ENCODE measurements around the gene SLC24A3. TPM values are rescaled to one million over a fixed set of nuclear protein-coding genes. Genes with fewer than 3 reads are reported as not detected.

The SLC24A3 gene
- total RNA-seq, 1 donor from 2014 or later: 0.11 TPM

GRCh38 chr20:19211252-19211651 lies 1.2 kb upstream of the SLC24A3 start:
- Mint-ChIP-seq H3K36me3 (ENCODE audit: unreplicated experiment) (no peaks in the 10 kb centered on the region), H3K27ac (ENCODE audit: unreplicated experiment) (no peak overlapping the region), H3K4me3 (ENCODE audit: unreplicated experiment) (peak overlapping the region; percentile 54), H3K4me1 (ENCODE audit: unreplicated experiment) (no peaks in the 10 kb centered on the region), H3K9me3 (ENCODE audit: unreplicated experiment) (no peaks in the 10 kb centered on the region), H3K27me3 (ENCODE audit: unreplicated experiment) (peaks cover 52% of the 10 kb centered on the region)
- DNase-seq (ENCODE audit: extremely low spot score, unreplicated experiment): no peak
- no peak for TF ChIP-seq CTCF (IDR thresholded peaks at IDR 0.05)

- no peak overlapping the region for H3K27ac Mint-ChIP-seq (ENCODE audit: unreplicated experiment)
- H3K4me3 Mint-ChIP-seq (ENCODE audit: unreplicated experiment): peak overlapping the region; percentile 54
- H3K9me3 Mint-ChIP-seq (ENCODE audit: unreplicated experiment): no peaks in the 10 kb centered on the region
- H3K36me3 Mint-ChIP-seq (ENCODE audit: unreplicated experiment): no peaks in the 10 kb centered on the region
- TF ChIP-seq CTCF (IDR thresholded peaks at IDR 0.05): no peak
- peaks cover 51% of the 10 kb centered on the region for H3K27me3 Mint-ChIP-seq (ENCODE audit: unreplicated experiment)
- DNase-seq (ENCODE audit: extremely low spot score, unreplicated experiment): no peak
- H3K4me1 Mint-ChIP-seq (ENCODE audit: unreplicated experiment): no peaks in the 10 kb centered on the region
These were observed 577 bp upstream of the SLC24A3 start for GRCh38 chr20:19211661-19212468.

DNA sequence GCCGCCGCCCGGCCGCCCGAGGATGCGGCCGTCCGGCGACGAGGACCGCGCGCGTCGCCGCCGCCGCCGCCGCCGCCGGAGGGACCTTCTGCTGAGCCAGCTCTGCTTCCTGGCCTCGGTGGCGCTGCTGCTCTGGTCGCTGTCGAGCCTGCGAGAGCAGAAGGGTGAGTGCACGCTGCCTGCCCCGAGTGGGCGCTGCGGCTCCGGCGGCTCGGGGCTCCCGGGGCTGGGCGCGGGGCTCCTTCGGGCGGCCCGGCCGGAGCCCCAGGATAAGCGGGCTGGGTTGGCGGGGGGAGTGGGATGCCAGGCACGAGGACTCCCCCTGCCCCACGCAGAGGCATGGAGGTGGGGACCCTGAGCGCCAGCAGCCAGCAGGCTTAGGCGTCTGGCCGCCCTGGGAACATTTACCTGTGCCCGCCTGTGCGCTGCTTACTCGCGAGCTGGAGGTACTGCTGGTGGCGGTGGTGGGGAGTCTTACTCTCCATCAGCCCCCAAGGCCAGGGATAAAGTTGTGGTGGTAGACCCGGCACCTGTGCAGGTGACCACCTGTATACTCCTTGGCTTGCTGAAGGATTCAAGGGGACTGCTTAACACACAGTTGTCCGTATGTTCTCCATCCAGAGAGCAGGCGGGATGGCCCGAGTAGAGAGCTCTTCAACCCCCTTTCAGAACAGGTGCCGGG lies 520 bp downstream of the SLC24A3 start:
- TF ChIP-seq CTCF (IDR thresholded peaks at IDR 0.05): peak; percentile 38
- Mint-ChIP-seq H3K27ac (ENCODE audit: unreplicated experiment) (no peak overlapping the region), H3K27me3 (ENCODE audit: unreplicated experiment) (peaks cover 44% of the 10 kb centered on the region), H3K4me1 (ENCODE audit: unreplicated experiment) (no peaks in the 10 kb centered on the region), H3K9me3 (ENCODE audit: unreplicated experiment) (no peaks in the 10 kb centered on the region), H3K4me3 (ENCODE audit: unreplicated experiment) (no peak overlapping the region), H3K36me3 (ENCODE audit: unreplicated experiment) (no peaks in the 10 kb centered on the region)
- DNase-seq (ENCODE audit: extremely low spot score, unreplicated experiment): no peak

DNA sequence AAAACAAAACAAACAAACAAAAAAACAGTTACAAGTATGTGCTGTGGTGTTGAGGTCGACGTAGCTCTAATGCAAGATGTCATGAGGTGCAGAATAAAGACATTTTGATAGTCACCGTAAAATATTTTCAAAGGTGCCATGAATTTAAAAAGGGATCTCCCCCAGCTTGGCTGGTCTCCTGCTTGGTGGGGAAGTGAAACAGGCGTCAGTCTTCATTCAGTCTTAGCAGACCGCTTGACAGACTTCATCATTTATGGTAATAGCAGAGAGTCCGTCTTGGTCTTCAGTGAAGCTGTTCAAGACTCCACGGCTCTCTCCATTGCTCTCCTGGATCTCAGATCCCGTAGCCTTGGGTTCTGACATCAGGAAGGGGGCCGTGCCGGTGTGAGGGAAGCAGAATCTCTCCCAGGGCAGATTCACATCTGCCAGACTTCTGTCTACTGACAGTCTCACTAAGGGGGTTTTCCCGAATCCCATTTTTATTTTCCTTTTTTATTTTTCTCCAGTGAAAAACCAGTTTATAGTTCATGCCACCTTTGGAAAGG lies 1.6 kb downstream of the SLC24A3 start:
- peaks cover 40% of the 10 kb centered on the region for H3K27me3 Mint-ChIP-seq (ENCODE audit: unreplicated experiment)
- H3K9me3 Mint-ChIP-seq (ENCODE audit: unreplicated experiment): no peaks in the 10 kb centered on the region
- H3K4me1 Mint-ChIP-seq (ENCODE audit: unreplicated experiment): no peaks in the 10 kb centered on the region
- no peak overlapping the region for H3K27ac Mint-ChIP-seq (ENCODE audit: unreplicated experiment)
- no peaks in the 10 kb centered on the region for H3K36me3 Mint-ChIP-seq (ENCODE audit: unreplicated experiment)
- TF ChIP-seq CTCF (IDR thresholded peaks at IDR 0.05): no peak
- DNase-seq (ENCODE audit: extremely low spot score, unreplicated experiment): no peak
- no peak overlapping the region for H3K4me3 Mint-ChIP-seq (ENCODE audit: unreplicated experiment)

DNA sequence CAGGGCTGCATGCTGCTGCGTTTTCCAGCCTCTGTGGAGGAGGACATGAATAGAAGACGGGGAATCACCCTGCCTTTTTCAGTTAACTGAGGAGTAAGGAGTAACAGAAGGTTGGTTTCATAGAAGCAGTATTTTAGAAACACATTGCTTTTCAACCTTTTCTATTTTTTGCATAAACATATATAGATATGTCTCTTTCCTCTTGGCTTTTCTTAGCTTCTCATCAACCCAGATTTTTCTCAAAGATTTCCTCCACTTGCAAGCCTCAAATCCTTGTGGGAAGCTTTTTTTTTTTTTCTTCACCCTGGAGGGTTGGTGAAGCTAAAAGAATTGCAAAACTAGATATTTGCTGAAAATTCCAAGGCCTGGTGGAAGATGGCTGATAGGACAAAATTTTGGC lies 6.0 kb downstream of the SLC24A3 start:
- Mint-ChIP-seq H3K27ac (ENCODE audit: unreplicated experiment) (no peak overlapping the region), H3K9me3 (ENCODE audit: unreplicated experiment) (no peaks in the 10 kb centered on the region), H3K27me3 (ENCODE audit: unreplicated experiment) (peaks cover 16% of the 10 kb centered on the region), H3K4me3 (ENCODE audit: unreplicated experiment) (no peak overlapping the region), H3K36me3 (ENCODE audit: unreplicated experiment) (no peaks in the 10 kb centered on the region), H3K4me1 (ENCODE audit: unreplicated experiment) (no peaks in the 10 kb centered on the region)
- no peak for DNase-seq (ENCODE audit: extremely low spot score, unreplicated experiment)
- no peak for TF ChIP-seq CTCF (IDR thresholded peaks at IDR 0.05)
